ENCODE measurements around the gene TRDMT1. TPM values are rescaled to one million over a fixed set of nuclear protein-coding genes. Genes with fewer than 3 reads are reported as not detected.

The TRDMT1 gene
- total RNA-seq, 5 donors from 2014 or later (not counting 1 experiment from before 2014, with no cell fraction given): 14.1 to 22.6 (median 20.5) TPM

DNA sequence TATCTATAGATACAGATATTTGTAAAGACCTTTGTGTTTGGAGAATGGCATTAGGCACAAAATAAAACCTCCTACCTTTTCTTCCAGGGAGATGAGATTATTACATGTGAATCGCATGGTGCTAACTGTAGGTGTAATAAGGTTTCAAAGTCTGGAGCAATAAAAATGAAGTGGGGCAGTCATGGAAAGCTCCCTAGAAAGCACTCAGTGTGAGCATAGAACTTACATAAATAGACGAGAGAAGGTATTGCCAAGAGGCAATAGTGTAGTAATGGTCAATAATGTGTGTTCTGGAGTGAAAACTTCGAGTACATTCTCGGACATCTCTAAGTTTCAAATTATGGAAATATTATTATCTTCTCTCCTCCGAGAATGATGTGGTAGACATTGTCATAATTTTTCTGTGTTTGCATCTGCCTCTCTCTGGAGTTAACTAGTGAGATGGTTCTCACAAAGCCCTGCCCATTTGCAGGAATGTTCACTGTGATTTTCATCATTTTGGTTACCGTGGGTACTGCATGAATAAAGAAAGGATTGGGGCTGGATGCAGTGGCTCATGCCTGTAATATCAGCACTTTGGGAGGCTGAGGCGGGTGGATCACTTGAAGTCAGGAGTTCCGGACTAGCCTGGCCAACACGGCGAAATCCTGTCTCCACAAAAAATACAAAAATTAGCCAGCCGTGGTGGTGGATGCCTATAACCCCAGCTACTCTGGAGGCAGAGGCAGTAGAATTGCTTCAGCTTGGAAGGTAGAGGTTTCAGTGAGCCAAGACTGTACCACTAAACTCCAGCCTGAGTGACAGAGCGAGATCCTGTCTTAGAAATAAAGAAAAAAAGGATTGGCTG, 37.2 kb upstream of the TRDMT1 start:
- Histone ChIP-seq H3K9me3 (no peaks in the 10 kb centered on the region), H3K27me3 (replicated peaks in 1 of 2; ENCODE audit: control insufficient read depth in 2 of 2, extremely low read depth in 1 of 2, insufficient read depth in 2 of 2, low read length in 1 of 2) (no peaks in the 10 kb centered on the region), H3K4me1 (ENCODE audit: control insufficient read depth in 1 of 2, extremely low read depth in 1 of 2, insufficient read depth in 2 of 2, low read length in 2 of 2) (peaks cover 0 to 22% of the 10 kb centered on the region in 2 experiments), H3K27ac (ENCODE audit: low read length) (no peak overlapping the region), H3K36me3 (ENCODE audit: control insufficient read depth in 2 of 2, extremely low read depth in 1 of 2, insufficient read depth in 1 of 2, low read length in 1 of 2) (peaks cover 9 to 50% of the 10 kb centered on the region in 2 donors), H3K4me3 (ENCODE audit: control insufficient read depth in 1 of 2, extremely low read depth in 1 of 2, low read length in 1 of 2) (no peak overlapping the region)
- POLR2A ChIA-PET: interaction anchor here in 1 of 2 donors (0.5 to 0.9 kb wide), 2 partner anchors 9 to 403 kb away, joined by 3 to 4 read pairs; no protein-coding TSS in a partner anchor
- Mint-ChIP-seq H3K4me3 (no peak overlapping the region), H3K36me3 (peaks cover 31% of the 10 kb centered on the region), H3K9me3 (no peaks in the 10 kb centered on the region), H3K27me3 (no peaks in the 10 kb centered on the region), H3K27ac (peak overlapping the region; percentile 43 to 59), H3K4me1 (peaks cover 32 to 40% (median 38%) of the 10 kb centered on the region in 3 donors)
- DNase-seq: no peak
- CTCF ChIA-PET: no interaction called here
- ATAC-seq (replicated peaks in 1 of 4): peak in 2 of 4 experiments; percentile 23 to 35
- WGBS (ENCODE audit: insufficient coverage): 100% methylated on average over 1 of the region's 12 CpGs

DNA sequence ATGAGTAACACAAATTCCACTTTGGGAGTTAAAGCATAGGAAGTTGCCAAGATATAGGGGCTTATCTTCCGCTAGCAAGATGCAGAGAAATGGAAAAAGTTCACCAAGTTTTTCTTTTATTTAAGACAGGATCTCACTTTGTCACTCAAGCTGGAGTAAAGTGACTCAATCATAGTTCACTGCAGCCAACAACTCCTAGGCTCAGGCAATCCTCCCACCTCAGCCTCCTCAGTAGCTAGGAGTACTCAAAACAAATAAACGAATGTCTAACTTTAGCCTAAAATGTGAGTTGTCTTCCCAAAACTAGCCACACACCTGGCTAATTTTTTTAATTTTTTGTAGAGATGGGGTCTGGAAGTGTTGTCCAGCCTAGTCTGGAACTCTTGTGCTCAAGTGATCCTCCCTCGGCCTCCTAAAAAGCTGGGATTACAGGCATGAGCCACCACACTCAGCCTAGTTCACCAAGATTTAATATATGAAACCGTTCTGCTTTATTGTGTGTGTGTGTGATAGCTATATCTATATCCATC, 36.5 kb upstream of the TRDMT1 start:
- Mint-ChIP-seq H3K4me1 (peaks cover 32 to 46% (median 44%) of the 10 kb centered on the region in 3 donors), H3K4me3 (no peak overlapping the region), H3K9me3 (no peaks in the 10 kb centered on the region), H3K27ac (peak overlapping the region; percentile 15 to 16), H3K27me3 (no peaks in the 10 kb centered on the region), H3K36me3 (peaks cover 34% of the 10 kb centered on the region)
- ChIA-PET CTCF (interaction anchor here in 1 of 2 donors (0.6 to 0.7 kb wide), 2 partner anchors 32 to 430 kb away, joined by 4 to 6 read pairs; no protein-coding TSS in a partner anchor), POLR2A (interaction anchor here (0.5 to 1.0 kb wide), 6 partner anchors 8 to 406 kb away, joined by 3 to 5 read pairs (median 3); partner anchors contain the start of gene STAM (in 1 of the 2))
- 20% methylated on average over 1 of the region's 4 CpGs for WGBS (ENCODE audit: insufficient coverage)
- Histone ChIP-seq H3K4me3 (ENCODE audit: control insufficient read depth in 1 of 2, extremely low read depth in 1 of 2, low read length in 1 of 2) (no peak overlapping the region), H3K9me3 (no peaks in the 10 kb centered on the region), H3K4me1 (ENCODE audit: control insufficient read depth in 1 of 2, extremely low read depth in 1 of 2, insufficient read depth in 2 of 2, low read length in 2 of 2) (peaks cover 0 to 28% of the 10 kb centered on the region in 2 experiments), H3K27ac (ENCODE audit: low read length) (no peak overlapping the region), H3K36me3 (ENCODE audit: control insufficient read depth in 2 of 2, extremely low read depth in 1 of 2, insufficient read depth in 1 of 2, low read length in 1 of 2) (peaks cover 13 to 57% of the 10 kb centered on the region in 2 donors), H3K27me3 (replicated peaks in 1 of 2; ENCODE audit: control insufficient read depth in 2 of 2, extremely low read depth in 1 of 2, insufficient read depth in 2 of 2, low read length in 1 of 2) (no peaks in the 10 kb centered on the region)
- ATAC-seq (replicated peaks in 1 of 4): no peak
- DNase-seq: no peak

DNA sequence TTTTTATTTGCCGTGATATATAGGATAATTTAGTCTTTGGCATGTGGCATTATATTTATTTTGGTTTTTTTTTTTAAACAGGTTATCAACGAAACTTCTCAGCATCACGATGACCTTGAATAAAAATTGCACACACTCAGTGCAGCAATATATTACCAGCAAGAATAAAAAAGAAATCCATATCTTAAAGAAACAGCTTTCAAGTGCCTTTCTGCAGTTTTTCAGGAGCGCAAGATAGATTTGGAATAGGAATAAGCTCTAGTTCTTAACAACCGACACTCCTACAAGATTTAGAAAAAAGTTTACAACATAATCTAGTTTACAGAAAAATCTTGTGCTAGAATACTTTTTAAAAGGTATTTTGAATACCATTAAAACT, 35.7 kb upstream of the TRDMT1 start:
- no peak for ATAC-seq (replicated peaks in 1 of 4)
- no peak overlapping the region for H3K27ac Mint-ChIP-seq
- H3K27ac ChIP-seq (ENCODE audit: low read length): no peak overlapping the region
- H3K4me3 ChIP-seq (ENCODE audit: control insufficient read depth in 1 of 2, extremely low read depth in 1 of 2, low read length in 1 of 2): no peak overlapping the region
- WGBS (ENCODE audit: insufficient coverage): no CpG with 5 or more reads among the region's 5 CpGs
- peaks cover 40% of the 10 kb centered on the region for H3K36me3 Mint-ChIP-seq
- POLR2A ChIA-PET: interaction anchor here (0.6 to 1.0 kb wide), 6 partner anchors 12 to 404 kb away, joined by 3 to 5 read pairs (median 3); no protein-coding TSS in a partner anchor
- CTCF ChIA-PET: interaction anchor here in 1 of 2 donors (0.7 kb wide), 1 partner anchor 31 kb away, joined by 4 read pairs; no protein-coding TSS in a partner anchor
- H3K9me3 Mint-ChIP-seq: no peaks in the 10 kb centered on the region
- H3K27me3 Mint-ChIP-seq: no peaks in the 10 kb centered on the region
- peaks cover 17 to 63% of the 10 kb centered on the region in 2 donors for H3K36me3 ChIP-seq (ENCODE audit: control insufficient read depth in 2 of 2, extremely low read depth in 1 of 2, insufficient read depth in 1 of 2, low read length in 1 of 2)
- H3K4me1 ChIP-seq (ENCODE audit: control insufficient read depth in 1 of 2, extremely low read depth in 1 of 2, insufficient read depth in 2 of 2, low read length in 2 of 2): peaks cover 6 to 31% of the 10 kb centered on the region in 2 experiments
- H3K4me1 Mint-ChIP-seq: peaks cover 33 to 49% (median 46%) of the 10 kb centered on the region in 3 donors
- DNase-seq: no peak
- no peak overlapping the region for H3K4me3 Mint-ChIP-seq
- no peaks in the 10 kb centered on the region for H3K27me3 ChIP-seq (replicated peaks in 1 of 2; ENCODE audit: control insufficient read depth in 2 of 2, extremely low read depth in 1 of 2, insufficient read depth in 2 of 2, low read length in 1 of 2)
- no peaks in the 10 kb centered on the region for H3K9me3 ChIP-seq

DNA sequence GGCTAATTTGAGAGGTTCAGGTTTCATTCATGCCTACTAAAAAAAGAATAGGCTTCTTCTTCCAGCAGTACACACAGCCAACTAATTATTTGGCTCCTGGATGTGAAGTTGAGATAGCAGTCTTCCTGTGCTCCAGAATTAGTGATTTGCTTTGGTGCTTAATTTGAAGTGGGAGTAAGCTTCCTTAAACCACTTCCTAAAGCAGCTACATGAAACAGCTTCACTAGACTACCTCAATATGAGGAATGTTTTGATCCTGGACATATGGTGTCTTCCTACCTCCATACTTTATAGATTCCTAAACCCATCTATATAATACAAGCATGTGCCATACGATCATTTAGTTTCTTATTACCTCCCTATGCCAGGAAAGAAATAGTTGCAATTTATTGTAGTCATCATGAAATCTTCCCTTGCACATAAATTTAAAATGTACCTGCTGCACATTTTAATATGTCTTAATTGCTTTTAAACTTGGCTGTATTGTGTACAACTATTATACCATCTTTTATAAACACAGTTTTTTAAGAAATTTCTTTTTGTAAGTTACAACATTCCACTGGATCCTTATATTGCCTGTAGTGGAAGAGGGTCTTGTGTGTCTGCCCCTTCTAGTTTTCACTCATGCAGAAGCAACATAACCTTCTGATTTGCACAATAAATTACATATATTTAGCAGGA, 35.1 kb upstream of the TRDMT1 start:
- CTCF ChIA-PET: no interaction called here
- Histone ChIP-seq H3K27ac (ENCODE audit: low read length) (no peak overlapping the region), H3K9me3 (no peaks in the 10 kb centered on the region), H3K27me3 (replicated peaks in 1 of 2; ENCODE audit: control insufficient read depth in 2 of 2, extremely low read depth in 1 of 2, insufficient read depth in 2 of 2, low read length in 1 of 2) (no peaks in the 10 kb centered on the region), H3K4me1 (ENCODE audit: control insufficient read depth in 1 of 2, extremely low read depth in 1 of 2, insufficient read depth in 2 of 2, low read length in 2 of 2) (peaks cover 11 to 26% of the 10 kb centered on the region in 2 experiments), H3K36me3 (ENCODE audit: control insufficient read depth in 2 of 2, extremely low read depth in 1 of 2, insufficient read depth in 1 of 2, low read length in 1 of 2) (peaks cover 17 to 68% of the 10 kb centered on the region in 2 donors), H3K4me3 (ENCODE audit: control insufficient read depth in 1 of 2, extremely low read depth in 1 of 2, low read length in 1 of 2) (no peak overlapping the region)
- no CpG with 5 or more reads among the region's 1 CpG for WGBS (ENCODE audit: insufficient coverage)
- no peaks in the 10 kb centered on the region for H3K9me3 Mint-ChIP-seq
- DNase-seq (no peak), ATAC-seq (replicated peaks in 1 of 4) (no peak)
- no peaks in the 10 kb centered on the region for H3K27me3 Mint-ChIP-seq
- POLR2A ChIA-PET: interaction anchor here (0.6 to 0.7 kb wide), 2 partner anchors 12 to 62 kb away, joined by 3 read pairs; no protein-coding TSS in a partner anchor
- H3K4me3 Mint-ChIP-seq: no peak overlapping the region
- H3K36me3 Mint-ChIP-seq: peaks cover 45% of the 10 kb centered on the region
- peak overlapping the region in 1 of 2 donors; percentile 54 for H3K27ac Mint-ChIP-seq
- peaks cover 32 to 49% (median 46%) of the 10 kb centered on the region in 3 donors for H3K4me1 Mint-ChIP-seq

- H3K4me3 Mint-ChIP-seq: peak overlapping the region in 1 of 3 donors; percentile 17
- peak overlapping the region in 1 of 2 donors; percentile 86 for H3K27ac Mint-ChIP-seq
- Histone ChIP-seq H3K4me3 (ENCODE audit: control insufficient read depth in 1 of 2, extremely low read depth in 1 of 2, low read length in 1 of 2) (no peak overlapping the region), H3K27ac (ENCODE audit: low read length) (peak overlapping the region; percentile 35), H3K9me3 (no peaks in the 10 kb centered on the region), H3K36me3 (ENCODE audit: control insufficient read depth in 2 of 2, extremely low read depth in 1 of 2, insufficient read depth in 1 of 2, low read length in 1 of 2) (peaks cover 17 to 75% of the 10 kb centered on the region in 2 donors), H3K27me3 (replicated peaks in 1 of 2; ENCODE audit: control insufficient read depth in 2 of 2, extremely low read depth in 1 of 2, insufficient read depth in 2 of 2, low read length in 1 of 2) (no peaks in the 10 kb centered on the region), H3K4me1 (ENCODE audit: control insufficient read depth in 1 of 2, extremely low read depth in 1 of 2, insufficient read depth in 2 of 2, low read length in 2 of 2) (peaks cover 19 to 33% of the 10 kb centered on the region in 2 experiments)
- CTCF ChIA-PET: no interaction called here
- DNase-seq: no peak
- ATAC-seq (replicated peaks in 1 of 4): no peak
- H3K9me3 Mint-ChIP-seq: no peaks in the 10 kb centered on the region
- 61% methylated on average over 3 of the region's 8 CpGs for WGBS (ENCODE audit: insufficient coverage)
- no peaks in the 10 kb centered on the region for H3K27me3 Mint-ChIP-seq
- peaks cover 45 to 58% (median 57%) of the 10 kb centered on the region in 3 donors for H3K4me1 Mint-ChIP-seq
- H3K36me3 Mint-ChIP-seq: peaks cover 58% of the 10 kb centered on the region
- POLR2A ChIA-PET: interaction anchor here in 1 of 2 donors (0.7 kb wide), 1 partner anchor 19 kb away, joined by 4 read pairs; no protein-coding TSS in a partner anchor
Observed at GRCh38 chr10:17235136-17235535, 33.7 kb upstream of the TRDMT1 start.

Data from T-cell (primary cell).